GM20431 (cell line): ENCODE results near the gene MAPK8IP2.
"Not testable (repeated sequence)": the region's sequence is repeated elsewhere in the genome, so short reads cannot be mapped to it uniquely, and the experiment has no call there.

Experiments
- in situ Hi-C: fragments of 300-500 bp; cut with MseI, MboI; formaldehyde crosslinking; loops from one replicate; pipeline ENCODE4 v1.15.0; 2020; ENCODE audit warnings: low sequenced_read_pairs; ENCODE audit not compliant: unreplicated experiment

The MAPK8IP2 gene

DNA sequence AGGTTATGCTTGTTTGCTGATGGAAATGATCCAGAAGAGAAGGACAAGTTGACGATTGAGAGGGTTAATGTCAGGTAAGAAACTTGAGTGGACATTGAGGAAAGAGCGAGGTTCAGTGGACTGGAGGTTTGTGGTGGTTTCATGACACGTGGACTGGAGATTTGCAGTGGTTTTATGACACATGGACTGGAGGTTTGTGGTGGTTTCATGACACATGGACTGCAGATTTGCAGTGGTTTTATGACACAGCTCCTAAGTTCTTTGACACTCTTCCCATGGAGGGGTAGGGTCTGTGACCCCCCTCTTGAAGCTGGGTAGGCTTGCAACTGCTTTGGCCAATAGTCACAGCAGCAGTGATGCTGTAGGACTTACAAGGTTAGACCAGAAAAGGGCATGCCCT is 5.4 kb upstream of the MAPK8IP2 start:
- in situ Hi-C loops = no loop called here

DNA sequence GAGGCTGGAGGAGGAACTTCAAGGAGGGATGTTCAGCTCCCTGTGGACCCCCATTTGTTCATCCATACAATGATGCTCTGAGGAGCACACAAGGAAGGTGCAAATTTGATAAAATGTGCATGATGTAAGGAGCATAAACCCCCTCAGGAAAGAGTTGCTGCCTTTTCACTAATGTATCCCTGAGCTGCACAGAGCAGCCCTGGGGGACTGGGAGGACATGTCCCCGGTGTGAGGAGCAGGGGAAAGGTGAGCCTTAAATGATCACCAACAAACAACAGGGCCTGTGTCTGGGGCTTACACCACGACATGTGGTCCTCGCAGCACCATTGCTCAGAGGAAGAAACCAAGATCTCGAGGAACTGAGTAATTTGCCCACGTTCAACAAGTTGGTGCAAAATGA is 3.5 kb upstream of the MAPK8IP2 start:
- in situ Hi-C loops = no loop called here

DNA sequence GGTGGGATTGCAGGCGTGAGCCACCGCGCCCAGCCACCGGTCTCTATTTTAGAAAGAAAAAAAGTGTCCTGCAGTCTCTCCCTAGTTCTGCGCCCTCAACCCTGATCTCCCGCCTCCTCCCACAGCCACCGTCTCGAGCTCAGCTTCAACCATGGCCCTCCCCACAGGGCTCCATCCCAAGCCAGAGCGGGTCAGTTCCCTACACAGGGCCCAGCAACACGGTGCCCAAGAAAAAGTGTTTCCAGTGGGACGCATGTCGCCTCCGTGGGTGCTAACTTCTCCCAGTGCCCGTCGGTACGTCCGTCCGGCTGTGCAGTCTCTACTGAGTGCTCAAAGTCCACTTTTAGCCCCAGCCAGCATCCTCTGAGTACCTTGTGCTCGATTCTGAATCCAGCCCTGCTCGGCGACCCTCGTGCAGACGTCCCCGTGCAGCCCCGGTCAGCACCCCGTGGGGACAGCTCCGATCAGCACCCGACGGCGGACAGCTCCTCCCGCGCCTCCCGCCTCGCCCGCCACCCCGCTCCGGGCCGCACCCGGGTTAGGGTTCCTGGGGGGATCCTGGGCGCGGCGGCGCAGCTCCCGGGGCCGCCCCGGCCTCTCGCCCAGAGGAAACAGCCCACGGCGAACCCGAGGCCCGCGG is 657 bp upstream of the MAPK8IP2 start:
- in situ Hi-C loops = no loop called here

DNA sequence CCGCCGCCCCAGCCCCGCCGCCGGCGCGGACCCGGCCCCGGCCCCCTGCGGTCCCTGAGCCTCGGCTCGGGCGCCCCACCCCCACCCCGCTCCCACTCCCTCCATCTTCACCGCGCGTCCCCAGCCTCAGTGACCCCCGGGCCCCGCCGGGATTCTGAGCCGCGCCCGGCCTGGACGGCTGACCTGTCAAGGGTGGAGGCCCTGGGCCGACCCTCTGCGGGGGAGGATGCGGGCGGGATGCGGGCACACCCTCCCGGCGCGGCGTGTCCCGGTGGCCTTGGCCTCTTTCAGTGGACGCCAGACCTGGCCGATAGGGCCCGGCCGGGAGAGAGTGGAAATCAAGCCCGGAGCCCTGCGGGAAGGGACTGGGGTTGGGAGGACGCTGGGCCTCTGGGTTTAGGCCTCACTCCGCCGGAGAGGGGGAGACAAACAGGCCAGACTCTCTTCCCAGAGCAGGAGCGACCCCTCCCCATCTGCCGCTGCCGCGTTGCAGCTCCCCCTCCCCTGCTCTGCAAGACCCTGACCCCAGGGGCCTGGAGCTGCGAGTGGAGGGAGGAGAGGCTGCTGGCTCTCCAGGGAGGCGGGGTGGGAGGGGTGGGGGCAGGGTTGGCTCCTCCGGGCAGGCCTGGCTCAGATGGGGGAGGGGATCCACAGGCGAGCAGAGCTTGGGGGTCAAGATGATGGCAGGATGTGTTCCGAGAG is 525 bp downstream of the MAPK8IP2 start:
- in situ Hi-C loops = no loop called here

DNA sequence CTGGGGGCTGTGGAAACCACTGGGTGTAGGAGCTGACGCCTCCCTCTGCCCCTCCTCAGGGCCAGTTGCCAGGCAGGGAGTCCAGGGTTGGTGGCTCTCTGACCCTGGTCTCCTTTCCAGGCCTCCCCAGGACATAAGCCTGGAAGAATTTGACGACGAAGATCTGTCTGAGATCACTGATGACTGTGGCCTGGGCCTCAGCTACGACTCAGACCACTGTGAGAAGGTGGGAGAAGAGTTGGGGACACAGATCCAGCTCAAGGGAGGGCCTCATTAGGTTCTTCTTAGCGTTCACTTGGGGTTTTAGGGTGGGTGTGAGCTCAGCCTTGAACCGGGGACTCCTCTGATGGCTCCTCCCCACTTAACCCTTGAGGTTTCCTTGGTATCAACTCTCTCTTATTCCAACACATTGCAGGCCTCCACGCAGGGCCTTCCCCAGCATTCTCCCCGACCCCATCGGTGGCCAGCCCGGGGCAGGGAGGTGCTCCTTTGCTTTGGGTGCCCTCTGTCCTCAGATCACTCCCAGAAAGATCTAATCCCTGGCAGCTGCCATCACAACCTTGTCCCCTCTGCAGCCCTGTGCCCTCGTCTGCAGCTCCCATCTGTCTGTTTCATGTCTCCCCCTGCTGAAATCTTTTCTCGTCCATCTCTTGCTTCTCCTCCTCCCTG is 1.2 kb downstream of the MAPK8IP2 start:
- in situ Hi-C loops = no loop called here

DNA sequence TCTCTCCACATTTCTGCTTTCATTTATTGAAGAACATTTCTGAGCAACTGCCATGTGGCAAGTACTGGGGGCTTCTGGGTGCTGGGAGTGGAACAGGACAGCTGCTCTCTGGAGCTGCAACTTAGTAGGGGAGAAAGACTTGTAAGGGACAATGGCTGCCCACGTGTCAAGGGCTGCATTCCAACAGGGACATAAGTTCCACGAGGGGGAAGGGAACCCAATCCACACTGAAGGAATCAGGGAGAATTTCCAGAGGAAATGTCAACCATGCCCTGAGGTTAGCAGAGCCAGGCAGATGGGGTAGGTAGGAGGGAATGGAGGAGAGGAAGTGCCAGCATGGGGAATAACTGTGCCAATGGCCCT is 1.7 kb downstream of the MAPK8IP2 start:
- in situ Hi-C loops = no loop called here

DNA sequence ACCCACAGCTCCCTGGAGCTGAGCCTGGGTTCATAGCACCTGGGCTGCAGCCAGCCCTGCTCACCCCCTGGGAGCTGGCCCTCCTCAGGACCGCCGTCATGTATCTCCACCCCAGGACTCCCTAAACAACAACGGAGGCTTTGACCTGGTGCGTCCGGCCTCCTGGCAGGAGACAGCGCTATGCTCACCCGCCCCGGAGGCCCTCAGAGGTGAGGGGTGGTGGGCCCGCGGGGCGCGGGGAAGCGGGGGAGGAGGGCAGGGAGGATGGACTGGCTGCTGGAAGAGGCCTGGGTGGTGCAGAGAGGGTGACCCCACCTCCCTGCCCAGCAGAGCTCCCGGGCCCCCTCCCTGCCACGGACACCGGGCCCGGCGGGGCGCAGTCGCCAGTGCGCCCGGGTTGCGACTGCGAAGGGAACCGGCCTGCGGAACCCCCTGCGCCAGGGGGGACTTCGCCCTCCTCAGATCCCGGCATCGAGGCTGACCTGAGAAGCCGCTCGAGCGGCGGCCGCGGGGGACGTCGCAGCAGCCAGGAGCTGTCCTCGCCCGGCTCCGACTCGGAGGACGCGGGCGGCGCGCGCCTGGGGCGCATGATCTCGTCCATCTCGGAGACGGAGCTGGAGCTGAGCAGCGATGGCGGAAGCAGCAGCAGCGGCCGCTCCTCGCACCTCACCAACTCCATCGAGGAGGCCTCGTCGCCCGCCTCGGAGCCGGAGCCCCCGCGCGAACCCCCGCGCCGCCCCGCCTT is 3.1 kb downstream of the MAPK8IP2 start:
- in situ Hi-C loops = no loop called here

DNA sequence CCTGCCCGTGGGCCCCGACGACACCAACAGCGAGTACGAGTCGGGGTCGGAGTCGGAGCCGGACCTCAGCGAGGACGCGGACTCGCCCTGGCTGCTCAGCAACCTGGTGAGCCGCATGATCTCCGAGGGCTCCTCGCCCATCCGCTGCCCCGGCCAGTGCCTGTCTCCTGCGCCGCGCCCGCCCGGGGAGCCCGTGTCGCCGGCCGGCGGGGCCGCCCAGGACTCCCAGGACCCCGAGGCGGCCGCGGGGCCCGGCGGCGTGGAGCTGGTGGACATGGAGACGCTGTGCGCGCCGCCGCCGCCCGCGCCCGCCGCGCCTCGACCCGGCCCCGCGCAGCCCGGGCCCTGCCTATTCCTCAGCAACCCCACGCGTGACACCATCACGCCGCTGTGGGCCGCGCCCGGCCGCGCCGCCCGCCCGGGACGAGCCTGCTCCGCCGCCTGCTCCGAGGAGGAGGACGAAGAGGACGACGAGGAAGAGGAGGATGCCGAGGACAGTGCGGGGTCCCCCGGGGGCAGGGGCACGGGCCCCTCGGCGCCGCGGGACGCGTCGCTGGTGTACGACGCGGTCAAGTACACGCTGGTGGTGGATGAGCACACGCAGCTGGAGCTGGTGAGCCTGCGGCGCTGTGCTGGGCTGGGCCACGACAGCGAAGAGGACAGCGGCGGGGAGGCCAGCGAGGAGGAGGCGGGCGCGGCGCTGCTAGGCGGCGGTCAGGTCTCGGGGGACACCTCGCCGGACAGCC is 3.8 kb downstream of the MAPK8IP2 start:
- in situ Hi-C loops = no loop called here

DNA sequence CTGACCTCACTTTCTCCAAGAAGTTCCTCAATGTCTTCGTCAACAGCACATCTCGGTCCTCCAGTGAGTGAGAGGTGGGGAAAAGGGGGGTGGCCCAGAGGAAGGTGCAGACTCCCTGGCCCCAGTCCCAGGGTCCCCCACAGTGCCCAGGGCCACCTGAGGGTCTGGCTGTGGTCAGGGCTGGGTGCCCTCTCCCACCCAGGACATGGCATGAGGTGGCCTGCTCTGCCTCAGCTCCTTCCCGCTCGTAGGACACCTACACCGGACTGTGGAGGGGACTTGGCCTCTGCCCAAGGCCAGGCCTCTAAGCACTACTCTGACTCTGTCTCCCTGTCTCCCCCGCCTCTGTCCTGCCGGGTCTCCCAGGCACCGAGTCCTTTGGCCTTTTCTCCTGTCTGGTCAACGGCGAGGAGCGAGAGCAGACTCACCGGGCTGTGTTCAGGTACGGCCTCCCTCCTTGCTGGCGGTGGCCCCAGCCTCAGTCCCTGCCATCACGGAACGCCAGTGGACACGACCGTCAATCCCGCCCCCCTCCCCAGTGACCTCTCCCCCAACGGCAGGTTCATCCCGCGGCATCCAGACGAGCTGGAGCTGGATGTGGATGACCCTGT is 4.5 kb downstream of the MAPK8IP2 start:
- in situ Hi-C loops = no loop called here

DNA sequence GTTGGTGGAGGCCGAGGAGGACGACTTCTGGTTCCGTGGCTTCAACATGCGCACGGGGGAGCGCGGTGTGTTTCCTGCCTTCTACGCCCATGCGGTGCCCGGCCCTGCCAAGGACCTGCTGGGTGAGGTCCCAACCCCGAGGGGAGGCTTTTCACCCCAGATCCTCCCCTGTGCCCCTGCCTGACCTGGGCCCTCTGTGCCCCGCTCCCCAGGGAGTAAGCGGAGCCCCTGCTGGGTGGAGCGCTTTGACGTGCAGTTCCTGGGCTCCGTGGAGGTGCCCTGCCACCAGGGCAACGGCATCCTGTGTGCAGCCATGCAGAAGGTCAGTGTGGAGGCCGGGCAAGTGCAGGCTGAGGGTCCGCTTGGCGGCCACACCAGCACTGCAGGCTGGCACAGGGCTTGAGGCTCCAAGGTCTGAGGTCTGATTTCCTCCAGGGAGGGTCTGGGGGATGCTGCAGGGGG is 5.1 kb downstream of the MAPK8IP2 start:
- in situ Hi-C loops = no loop called here

DNA sequence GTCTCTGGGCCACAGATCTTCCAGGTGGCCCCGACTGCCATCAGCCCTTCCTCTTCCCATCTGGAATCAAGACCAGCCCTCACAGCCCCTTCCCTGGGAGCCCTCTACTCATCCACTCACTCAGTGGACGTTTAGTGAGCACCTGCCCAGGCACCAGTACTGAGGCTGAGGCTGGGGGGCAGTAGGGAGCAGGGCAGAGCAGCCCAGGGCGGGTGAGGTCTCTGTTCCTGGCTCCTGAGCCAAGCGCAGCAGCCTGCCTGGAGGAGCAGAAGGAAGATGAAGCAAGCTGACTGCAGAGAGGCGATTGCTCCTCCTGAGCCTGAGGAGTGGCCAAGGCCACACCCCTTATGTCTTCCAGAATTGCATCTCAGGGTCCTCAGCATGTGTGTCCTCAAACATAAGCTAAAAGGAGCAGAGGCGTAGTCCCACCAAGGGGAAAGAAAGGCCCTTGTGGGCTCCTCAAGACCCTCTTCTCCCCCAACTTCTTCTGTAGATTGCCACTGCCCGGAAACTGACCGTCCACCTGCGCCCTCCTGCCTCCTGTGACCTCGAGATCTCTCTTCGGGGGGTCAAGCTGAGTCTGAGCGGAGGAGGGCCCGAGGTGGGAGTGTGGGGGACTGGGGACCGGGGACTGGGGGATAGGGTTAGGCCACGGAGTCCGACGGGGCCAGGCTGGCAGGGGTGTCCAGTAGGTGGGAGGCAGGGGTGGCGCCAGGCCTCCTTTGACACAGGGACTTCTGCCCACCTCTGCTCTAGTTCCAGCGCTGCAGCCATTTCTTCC is 5.8 kb downstream of the MAPK8IP2 start:
- in situ Hi-C loops = no loop called here

DNA sequence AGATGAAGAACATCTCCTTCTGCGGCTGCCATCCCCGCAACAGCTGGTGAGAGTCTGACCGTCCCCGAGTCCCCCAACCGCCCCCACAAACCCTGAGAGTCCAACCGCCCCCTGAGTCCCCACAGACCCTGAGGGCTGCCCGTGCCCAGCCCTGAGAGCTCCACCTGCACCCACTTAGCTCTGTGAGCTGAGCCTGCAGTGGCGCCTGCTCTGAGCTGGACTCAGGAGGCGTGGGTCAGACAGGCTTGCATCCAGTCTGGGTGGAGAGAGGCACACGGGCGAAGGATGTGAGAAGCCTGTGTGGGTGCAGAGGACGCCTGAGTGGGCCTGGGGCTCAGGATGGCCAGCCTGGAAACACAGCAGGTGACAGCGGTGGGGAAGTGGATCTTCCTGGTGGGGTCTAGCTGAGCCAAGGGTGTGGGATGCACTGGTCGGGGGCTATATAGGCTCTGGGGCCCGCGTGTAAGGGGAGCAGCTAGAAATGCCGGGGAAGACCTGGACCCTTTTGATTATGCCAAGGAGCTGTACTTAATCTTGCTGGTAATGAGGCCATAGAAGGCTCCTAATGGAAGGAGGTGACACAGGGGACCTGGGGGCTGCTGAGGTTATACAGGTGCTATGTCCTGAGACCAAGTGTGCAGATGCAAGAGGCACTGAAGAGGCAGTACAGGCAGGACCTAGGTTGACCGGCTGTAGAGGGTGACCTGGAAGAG is 6.5 kb downstream of the MAPK8IP2 start:
- in situ Hi-C loops = no loop called here

DNA sequence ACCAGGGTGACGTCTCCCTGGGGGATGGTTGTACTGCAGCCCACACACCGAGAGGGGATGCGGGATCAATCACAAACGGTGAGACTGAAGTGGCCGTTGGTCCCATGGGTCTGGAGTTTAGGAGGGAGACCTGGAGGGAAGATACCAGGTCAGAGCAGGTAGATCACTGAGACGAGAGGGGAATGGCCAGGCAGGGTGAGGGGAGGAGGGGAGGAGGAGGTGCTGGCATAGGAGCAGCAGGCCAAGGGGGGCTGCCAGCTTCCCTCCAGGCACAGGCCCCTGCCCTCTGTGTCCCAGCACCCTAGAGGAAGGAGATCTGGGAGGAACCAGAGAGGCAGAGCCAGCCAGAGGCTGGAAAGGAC is 7.0 kb downstream of the MAPK8IP2 start:
- in situ Hi-C loops = no loop called here

DNA sequence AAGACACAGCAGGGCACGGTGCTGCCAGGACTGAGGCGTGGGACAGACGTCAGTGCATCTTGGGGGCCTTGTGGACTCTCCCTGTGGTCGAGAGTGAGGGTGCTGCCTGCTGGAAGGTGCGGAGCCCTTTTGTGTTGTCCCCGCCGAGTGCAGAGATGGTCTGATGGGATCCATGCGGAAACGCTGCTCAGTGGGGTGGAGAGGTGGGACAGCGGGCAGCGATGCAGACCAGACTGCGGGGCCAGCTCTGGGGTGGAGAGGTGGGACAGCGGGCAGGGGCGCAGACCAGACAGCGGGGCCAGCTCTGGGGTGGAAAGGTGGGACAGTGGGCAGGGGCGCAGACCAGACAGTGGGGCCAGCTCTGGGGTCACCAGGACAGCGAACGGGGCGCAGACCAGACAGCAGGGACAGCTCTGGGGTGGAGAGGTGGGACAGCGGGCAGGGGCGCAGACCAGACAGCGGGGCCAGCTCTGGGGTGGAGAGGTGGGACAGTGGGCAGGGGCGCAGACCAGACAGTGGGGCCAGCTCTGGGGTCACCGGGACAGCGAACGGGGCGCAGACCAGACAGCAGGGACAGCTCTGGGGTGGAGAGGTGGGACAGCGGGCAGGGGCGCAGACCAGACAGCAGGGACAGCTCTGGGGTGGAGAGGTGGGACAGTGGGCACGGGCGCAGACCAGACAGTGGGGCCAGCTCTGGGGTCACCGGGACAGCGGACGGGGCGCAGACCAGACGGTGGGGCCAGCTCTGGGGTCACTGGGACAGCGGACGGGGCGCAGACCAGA is 7.7 kb downstream of the MAPK8IP2 start:
- in situ Hi-C loops = not testable (repeated sequence)

DNA sequence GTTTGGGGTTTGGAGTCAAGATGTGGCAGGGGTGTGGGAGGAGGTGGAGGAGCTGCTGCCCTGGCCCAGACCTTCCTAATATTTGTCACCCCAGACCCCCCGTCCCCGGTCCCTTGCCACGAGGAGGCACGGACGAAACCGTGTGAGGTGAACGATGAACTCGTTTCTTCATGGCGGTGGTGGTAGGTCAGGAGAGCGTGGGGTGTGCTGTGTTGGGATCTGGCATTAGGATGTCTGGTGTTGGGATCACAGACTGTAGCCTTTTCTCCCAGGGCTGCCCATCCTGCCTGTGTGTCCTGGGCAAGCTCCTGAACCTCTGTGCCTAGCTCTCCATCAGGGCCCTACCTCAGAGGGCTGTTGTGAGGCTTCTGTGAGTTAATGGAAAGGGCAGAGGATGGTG is 8.4 kb downstream of the MAPK8IP2 start:
- in situ Hi-C loops = no loop called here

DNA sequence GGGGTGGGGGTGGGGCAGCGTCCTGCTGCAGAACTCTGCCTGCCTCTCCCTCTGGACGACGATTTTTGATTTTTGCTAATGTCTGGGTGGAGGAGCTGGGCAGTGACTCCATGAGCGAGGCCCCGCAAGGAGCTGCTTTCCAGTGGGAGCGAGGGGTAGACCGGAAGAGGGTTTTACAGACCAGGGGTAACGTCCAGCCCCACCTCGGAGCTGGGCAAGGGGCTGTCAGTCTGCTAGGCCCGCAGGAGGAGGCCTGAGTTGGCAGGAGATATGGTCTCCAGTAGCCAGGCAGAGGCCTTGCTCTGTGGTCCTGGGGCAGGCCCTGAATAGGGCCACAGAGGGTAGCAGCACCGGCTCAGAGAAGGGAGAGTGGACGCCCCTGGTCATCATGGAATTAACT is 9.0 kb downstream of the MAPK8IP2 start:
- in situ Hi-C loops = no loop called here

DNA sequence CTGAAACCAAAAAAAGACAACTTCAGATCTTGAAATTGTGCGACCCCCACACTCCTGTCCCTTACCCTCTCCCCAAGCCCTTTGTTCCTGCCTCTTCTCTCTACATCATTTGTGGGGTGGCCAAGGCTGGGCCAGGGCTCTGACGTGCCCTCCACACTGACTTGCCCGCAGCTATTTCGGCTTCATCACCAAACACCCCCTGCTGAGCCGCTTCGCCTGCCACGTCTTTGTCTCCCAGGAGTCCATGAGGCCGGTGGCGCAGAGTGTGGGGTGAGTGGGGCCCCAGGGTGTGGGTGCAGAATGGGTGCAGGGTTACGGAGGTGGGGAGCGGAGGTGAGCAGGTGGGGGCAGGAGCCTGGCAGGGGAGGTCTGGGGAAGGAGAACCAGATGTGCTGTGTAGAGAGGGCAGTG is 9.5 kb downstream of the MAPK8IP2 start:
- in situ Hi-C loops = no loop called here

DNA sequence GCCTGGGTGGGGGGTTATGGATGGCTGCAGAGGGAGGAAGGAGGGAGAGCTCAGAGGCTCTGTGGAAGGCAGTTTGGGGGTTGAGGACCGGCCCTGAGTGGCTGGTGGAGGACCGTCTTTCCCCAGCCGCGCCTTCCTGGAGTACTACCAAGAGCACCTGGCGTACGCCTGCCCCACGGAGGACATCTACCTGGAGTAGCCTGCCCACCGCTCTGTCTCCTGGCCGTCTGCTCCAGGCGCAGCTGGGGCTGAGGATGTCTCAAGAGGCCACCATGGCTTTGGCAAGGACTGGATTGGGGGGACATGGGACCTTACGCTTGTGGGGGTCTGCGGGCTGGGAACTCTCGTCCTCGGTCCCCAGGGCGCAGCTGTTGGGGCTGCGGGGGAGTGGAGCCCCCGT is 10.0 kb downstream of the MAPK8IP2 start:
- in situ Hi-C loops = no loop called here
